Mesendoderm (in vitro differentiated cells): ENCODE measurements around the gene PCGF1.

Experiments
- DNase-seq: peaks from one replicate; pipeline ENCODE4 v3.0.0; 2013
- H2AK5ac ChIP-seq: 2 replicates; pipeline ENCODE4 v1.6.1; 2013; ENCODE audit warnings: low read length, inconsistent platforms
- H2BK120ac ChIP-seq: 2 replicates; pipeline ENCODE4 v1.6.1; 2013; ENCODE audit warnings: low read depth, mild to moderate bottlenecking, low read length, moderate library complexity, mixed read lengths
- H2BK15ac ChIP-seq: replicated peaks from 2 replicates; pipeline ENCODE4 v1.6.1; 2013; ENCODE audit warnings: low read depth, mild to moderate bottlenecking, moderate library complexity
- H2BK5ac ChIP-seq: 2 replicates; pipeline ENCODE4 v1.6.1; 2013; ENCODE audit warnings: low read length, inconsistent platforms
- H3K18ac ChIP-seq: 2 replicates; pipeline ENCODE4 v1.6.1; 2013; ENCODE audit warnings: mild to moderate bottlenecking, low read length, mixed read lengths
- H3K23ac ChIP-seq: one replicate; pipeline ENCODE4 v1.6.1; 2013; ENCODE audit warnings: low read length
- H3K27ac ChIP-seq: 2 replicates; pipeline ENCODE4 v1.5.1; 2013; ENCODE audit warnings: low read depth, mild to moderate bottlenecking, inconsistent platforms, low read length, moderate library complexity
- H3K27me3 ChIP-seq: 2 replicates; pipeline ENCODE4 v1.6.1; 2013; ENCODE audit warnings: low read length, control low read depth, mild to moderate bottlenecking, inconsistent platforms; ENCODE audit not compliant: insufficient read depth, poor library complexity
- H3K36me3 ChIP-seq: 2 replicates; pipeline ENCODE4 v1.6.1; 2013; ENCODE audit warnings: low read length, inconsistent platforms; ENCODE audit not compliant: control insufficient read depth, insufficient read depth
- H3K4ac ChIP-seq: one replicate; pipeline ENCODE4 v1.6.1; 2013; ENCODE audit warnings: low read depth, mild to moderate bottlenecking, low read length, moderate library complexity
- H3K4me1 ChIP-seq: 2 replicates; pipeline ENCODE4 v1.6.1; 2013; ENCODE audit warnings: low read depth, low read length, inconsistent platforms; ENCODE audit not compliant: control insufficient read depth
- H3K4me2 ChIP-seq: 2 replicates; pipeline ENCODE4 v1.6.1; 2013; ENCODE audit warnings: low read length
- H3K4me3 ChIP-seq: 2 replicates; pipeline ENCODE4 v1.5.1; 2013; ENCODE audit warnings: mild to moderate bottlenecking, low read length
- H3K56ac ChIP-seq: one replicate; pipeline ENCODE4 v1.6.1; 2013; ENCODE audit warnings: low read length
- H3K79me1 ChIP-seq: 2 replicates; pipeline ENCODE4 v1.6.1; 2013; ENCODE audit warnings: low read length, inconsistent platforms
- H3K79me2 ChIP-seq: 2 replicates; pipeline ENCODE4 v1.6.1; 2013; ENCODE audit warnings: mild to moderate bottlenecking, low read length; ENCODE audit not compliant: control insufficient read depth, insufficient read depth
- H3K9ac ChIP-seq: 2 replicates; pipeline ENCODE4 v1.6.1; 2013; ENCODE audit warnings: low read length, inconsistent platforms
- H4K5ac ChIP-seq: one replicate; pipeline ENCODE4 v1.6.1; 2013; ENCODE audit warnings: low read length
- H4K8ac ChIP-seq: one replicate; pipeline ENCODE4 v1.6.1; 2013; ENCODE audit warnings: low read depth, mild to moderate bottlenecking, control low read depth, low read length, moderate library complexity
- WGBS: extraction: QIAGEN DNeasy Blood & Tissue Kit; methylation state at CpG from one replicate; pipeline ENCODE4 v1.1.7; 2013; ENCODE audit warnings: low lambda C conversion rate, missing lambda C conversion rate; ENCODE audit not compliant: insufficient coverage; ENCODE audit errors: extremely low coverage; 5-methylcytosine and 5-hydroxymethylcytosine counted together

The PCGF1 gene

DNA sequence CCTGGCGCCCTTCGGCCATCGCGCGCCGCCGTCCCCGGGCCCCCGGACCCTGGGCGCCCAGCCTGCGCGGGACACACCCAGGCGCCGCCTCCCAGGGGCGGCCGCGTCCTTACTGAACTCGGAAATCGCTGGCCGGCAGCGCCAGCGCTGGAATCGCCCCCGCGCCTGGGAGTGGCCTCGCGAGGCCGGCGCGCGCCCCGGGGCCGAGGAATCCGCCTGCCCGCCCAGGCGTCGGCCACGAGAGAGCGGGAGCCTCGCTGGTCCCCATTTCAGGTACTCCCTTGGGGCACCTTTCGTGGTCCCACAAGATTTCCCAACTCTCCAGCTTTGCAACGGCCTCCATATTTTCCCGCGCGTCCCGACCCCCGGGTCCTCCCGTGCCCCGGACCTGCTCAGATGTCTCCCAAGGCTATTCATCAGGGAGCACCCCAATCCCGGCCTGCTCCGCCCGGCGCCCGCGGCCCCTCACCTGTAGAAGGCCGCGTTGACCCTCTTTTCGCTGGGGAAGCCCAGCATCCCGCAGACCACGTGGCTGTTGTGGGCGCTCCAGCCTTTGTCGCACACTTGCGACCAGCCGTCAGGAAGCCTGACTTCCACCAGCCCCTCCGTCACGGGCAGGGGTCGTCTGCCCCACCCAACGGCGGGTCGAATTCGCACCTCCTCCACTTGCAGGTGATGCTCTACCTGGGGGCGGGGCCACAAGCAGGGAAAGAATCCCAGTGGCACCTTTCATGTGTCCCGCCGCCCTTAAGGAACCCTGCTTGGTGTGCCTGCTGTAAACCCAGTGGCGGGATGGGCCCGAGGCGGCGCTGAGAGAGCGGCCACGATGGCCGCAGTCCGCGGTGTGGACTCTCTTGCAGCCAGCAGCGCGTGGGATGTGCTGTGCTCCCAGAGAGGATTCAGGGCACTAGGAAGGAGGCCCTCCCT, 41.7 kb upstream of the PCGF1 start:
- Histone ChIP-seq H3K79me1 (no peaks in the 10 kb centered on the region), H3K27me3 (peaks cover 40% of the 10 kb centered on the region), H3K9ac (peak overlapping the region; percentile 46), H2AK5ac (no peak overlapping the region), H3K79me2 (no peaks in the 10 kb centered on the region), H3K56ac (peak overlapping the region; percentile 75), H3K4me1 (peaks cover 4% of the 10 kb centered on the region), H4K5ac (no peak overlapping the region), H3K36me3 (no peaks in the 10 kb centered on the region), H2BK15ac (no peak overlapping the region), H2BK120ac (no peak overlapping the region), H3K4ac (peak overlapping the region; percentile 5), H3K4me3 (peak overlapping the region; percentile 18), H3K27ac (no peak overlapping the region), H3K18ac (peak overlapping the region; percentile 41), H3K23ac (no peak overlapping the region), H2BK5ac (no peak overlapping the region), H3K4me2 (peak overlapping the region; percentile 76), H4K8ac (no peak overlapping the region)
- peak; percentile 56 for DNase-seq
- WGBS = no CpG with 5 or more reads among the region's 85 CpGs

DNA sequence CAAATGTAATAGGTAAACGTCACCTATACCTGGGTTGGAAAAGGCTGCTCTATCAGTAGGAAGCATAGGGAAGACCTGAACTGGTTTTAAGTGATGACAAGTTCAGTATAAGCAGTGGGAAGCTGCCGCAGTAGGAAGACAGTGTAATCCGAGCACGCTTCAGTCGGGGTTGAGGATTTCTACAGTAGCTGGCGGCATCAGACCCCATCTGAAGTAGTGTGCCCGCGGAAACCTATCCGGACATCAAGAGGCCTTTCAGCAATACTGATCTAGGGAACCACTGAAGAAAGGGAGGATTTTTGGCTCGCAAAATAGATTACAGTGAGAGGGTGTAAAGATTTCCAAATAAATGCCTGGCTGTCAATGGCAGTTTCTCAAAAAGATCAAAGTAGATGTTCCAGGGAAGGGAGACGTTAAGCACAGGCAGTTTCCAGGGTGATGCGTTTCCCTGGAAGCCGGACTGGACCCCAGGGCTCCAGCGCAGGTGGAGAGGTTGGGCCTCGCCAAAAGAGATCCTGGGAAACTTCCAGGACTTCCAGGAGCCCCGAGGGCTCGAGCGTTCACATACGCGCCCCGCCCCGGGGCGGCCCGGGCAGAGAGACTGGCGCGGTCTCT, 40.9 kb upstream of the PCGF1 start:
- no peaks in the 10 kb centered on the region for H3K36me3 ChIP-seq
- no peak overlapping the region for H3K27ac ChIP-seq
- no peak overlapping the region for H2BK5ac ChIP-seq
- no peak for DNase-seq
- no peak overlapping the region for H2BK120ac ChIP-seq
- no peaks in the 10 kb centered on the region for H3K79me2 ChIP-seq
- H3K18ac ChIP-seq = peak overlapping the region; percentile 41
- H3K4me2 ChIP-seq = peak overlapping the region; percentile 76
- H3K4me1 ChIP-seq = peaks cover 4% of the 10 kb centered on the region
- no peaks in the 10 kb centered on the region for H3K79me1 ChIP-seq
- H3K27me3 ChIP-seq = peaks cover 40% of the 10 kb centered on the region
- H3K4me3 ChIP-seq = no peak overlapping the region
- peak overlapping the region; percentile 75 for H3K56ac ChIP-seq
- no CpG with 5 or more reads among the region's 26 CpGs for WGBS
- H3K23ac ChIP-seq = no peak overlapping the region
- no peak overlapping the region for H4K8ac ChIP-seq
- H3K4ac ChIP-seq = no peak overlapping the region
- no peak overlapping the region for H2AK5ac ChIP-seq
- H4K5ac ChIP-seq = no peak overlapping the region
- H2BK15ac ChIP-seq = no peak overlapping the region
- H3K9ac ChIP-seq = peak overlapping the region; percentile 46

DNA sequence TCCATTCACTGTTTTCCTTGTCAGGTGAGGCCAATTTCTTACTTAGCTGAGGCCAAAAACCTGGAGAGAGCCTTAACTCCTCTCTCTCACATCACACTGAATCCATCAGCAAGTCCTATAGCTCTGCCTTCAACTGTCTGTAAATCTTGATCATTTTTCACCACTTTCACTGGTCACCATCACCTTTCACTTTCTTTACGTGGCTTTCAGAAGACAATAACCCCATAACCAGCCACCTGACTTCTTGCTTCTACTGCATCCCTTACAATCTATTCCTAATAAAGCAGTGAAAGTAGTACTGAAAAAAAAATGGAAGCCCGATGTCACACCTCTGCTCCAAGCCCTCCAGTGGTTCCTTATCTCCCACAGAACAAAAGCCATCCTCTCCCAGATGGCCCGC, 38.5 kb upstream of the PCGF1 start:
- H3K27ac ChIP-seq = no peak overlapping the region
- H4K5ac ChIP-seq = no peak overlapping the region
- H3K79me2 ChIP-seq = no peaks in the 10 kb centered on the region
- H3K23ac ChIP-seq = no peak overlapping the region
- H3K56ac ChIP-seq = no peak overlapping the region
- peaks cover 25% of the 10 kb centered on the region for H3K27me3 ChIP-seq
- WGBS = no CpG with 5 or more reads among the region's 3 CpGs
- no peak overlapping the region for H2AK5ac ChIP-seq
- no peak overlapping the region for H2BK5ac ChIP-seq
- H3K9ac ChIP-seq = no peak overlapping the region
- no peak overlapping the region for H3K4ac ChIP-seq
- H3K79me1 ChIP-seq = no peaks in the 10 kb centered on the region
- no peak overlapping the region for H2BK120ac ChIP-seq
- H3K4me1 ChIP-seq = no peaks in the 10 kb centered on the region
- peak; percentile 29 for DNase-seq
- no peaks in the 10 kb centered on the region for H3K36me3 ChIP-seq
- no peak overlapping the region for H3K4me3 ChIP-seq
- H3K18ac ChIP-seq = no peak overlapping the region
- no peak overlapping the region for H3K4me2 ChIP-seq
- H4K8ac ChIP-seq = no peak overlapping the region
- no peak overlapping the region for H2BK15ac ChIP-seq

- no CpG with 5 or more reads among the region's 3 CpGs for WGBS
- Histone ChIP-seq H3K36me3 (no peaks in the 10 kb centered on the region), H3K79me1 (no peaks in the 10 kb centered on the region), H2BK15ac (no peak overlapping the region), H2BK5ac (no peak overlapping the region), H3K18ac (no peak overlapping the region), H3K79me2 (no peaks in the 10 kb centered on the region), H3K27me3 (peaks cover 16% of the 10 kb centered on the region), H3K27ac (no peak overlapping the region), H3K23ac (no peak overlapping the region), H4K8ac (no peak overlapping the region), H3K4me2 (no peak overlapping the region), H3K4me3 (no peak overlapping the region), H2AK5ac (no peak overlapping the region), H4K5ac (no peak overlapping the region), H3K9ac (no peak overlapping the region), H2BK120ac (no peak overlapping the region), H3K4ac (no peak overlapping the region), H3K56ac (no peak overlapping the region), H3K4me1 (no peaks in the 10 kb centered on the region)
- no peak for DNase-seq
Observed at GRCh38 chr2:74544634-74545033, 37.1 kb upstream of the PCGF1 start.

GRCh38 chr2:74542978-74543377, 35.5 kb upstream of the PCGF1 start:
- no peak overlapping the region for H3K56ac ChIP-seq
- H3K36me3 ChIP-seq = no peaks in the 10 kb centered on the region
- H3K27ac ChIP-seq = no peak overlapping the region
- no peak overlapping the region for H4K8ac ChIP-seq
- H3K27me3 ChIP-seq = peaks cover 7% of the 10 kb centered on the region
- no peak overlapping the region for H2BK5ac ChIP-seq
- no peak overlapping the region for H2AK5ac ChIP-seq
- no peak overlapping the region for H3K18ac ChIP-seq
- H3K9ac ChIP-seq = no peak overlapping the region
- no peak overlapping the region for H4K5ac ChIP-seq
- no peaks in the 10 kb centered on the region for H3K79me1 ChIP-seq
- no peak overlapping the region for H3K4me2 ChIP-seq
- no peak overlapping the region for H3K23ac ChIP-seq
- no peak overlapping the region for H3K4me3 ChIP-seq
- no CpG with 5 or more reads among the region's 1 CpG for WGBS
- no peaks in the 10 kb centered on the region for H3K4me1 ChIP-seq
- DNase-seq = no peak
- no peak overlapping the region for H2BK15ac ChIP-seq
- H3K79me2 ChIP-seq = no peaks in the 10 kb centered on the region
- H2BK120ac ChIP-seq = no peak overlapping the region
- no peak overlapping the region for H3K4ac ChIP-seq
